Astrocyte (in vitro differentiated cells and primary cell): ENCODE results near the gene MYOF.

ENCODE experiments used
- EZH2 ChIP-seq: IDR thresholded peaks from 2 replicates; pipeline ENCODE4 v1.6.1; 2012; ENCODE audit warnings: mild to moderate bottlenecking, low read length, inconsistent platforms; ENCODE audit not compliant: insufficient read depth
- TF ChIP-seq, protein P1 (sequence below): IDR thresholded peaks from 2 replicates; pipeline ENCODE4 v1.5.1; 2011; ENCODE audit warnings: low read depth, mild to moderate bottlenecking, inconsistent platforms, low read length, moderate library complexity; ENCODE audit not compliant: insufficient read depth

GRCh38 chr10:93501650-93502049, 19.5 kb upstream of the MYOF start:
- TF ChIP-seq, protein P1, sequence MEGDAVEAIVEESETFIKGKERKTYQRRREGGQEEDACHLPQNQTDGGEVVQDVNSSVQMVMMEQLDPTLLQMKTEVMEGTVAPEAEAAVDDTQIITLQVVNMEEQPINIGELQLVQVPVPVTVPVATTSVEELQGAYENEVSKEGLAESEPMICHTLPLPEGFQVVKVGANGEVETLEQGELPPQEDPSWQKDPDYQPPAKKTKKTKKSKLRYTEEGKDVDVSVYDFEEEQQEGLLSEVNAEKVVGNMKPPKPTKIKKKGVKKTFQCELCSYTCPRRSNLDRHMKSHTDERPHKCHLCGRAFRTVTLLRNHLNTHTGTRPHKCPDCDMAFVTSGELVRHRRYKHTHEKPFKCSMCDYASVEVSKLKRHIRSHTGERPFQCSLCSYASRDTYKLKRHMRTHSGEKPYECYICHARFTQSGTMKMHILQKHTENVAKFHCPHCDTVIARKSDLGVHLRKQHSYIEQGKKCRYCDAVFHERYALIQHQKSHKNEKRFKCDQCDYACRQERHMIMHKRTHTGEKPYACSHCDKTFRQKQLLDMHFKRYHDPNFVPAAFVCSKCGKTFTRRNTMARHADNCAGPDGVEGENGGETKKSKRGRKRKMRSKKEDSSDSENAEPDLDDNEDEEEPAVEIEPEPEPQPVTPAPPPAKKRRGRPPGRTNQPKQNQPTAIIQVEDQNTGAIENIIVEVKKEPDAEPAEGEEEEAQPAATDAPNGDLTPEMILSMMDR = no peak
- no peak for TF ChIP-seq EZH2
